HG03558 (cell line): ENCODE measurements around the gene FAM78A.

ENCODE experiments used
- ATAC-seq: cut with Tn5 transposase; IDR thresholded peaks from one replicate; pipeline ENCODE4 v1.9.1; 2021; ENCODE audit warnings: moderate number of reproducible peaks; ENCODE audit not compliant: unreplicated experiment; ENCODE audit errors: extremely low read depth

Gene FAM78A

DNA sequence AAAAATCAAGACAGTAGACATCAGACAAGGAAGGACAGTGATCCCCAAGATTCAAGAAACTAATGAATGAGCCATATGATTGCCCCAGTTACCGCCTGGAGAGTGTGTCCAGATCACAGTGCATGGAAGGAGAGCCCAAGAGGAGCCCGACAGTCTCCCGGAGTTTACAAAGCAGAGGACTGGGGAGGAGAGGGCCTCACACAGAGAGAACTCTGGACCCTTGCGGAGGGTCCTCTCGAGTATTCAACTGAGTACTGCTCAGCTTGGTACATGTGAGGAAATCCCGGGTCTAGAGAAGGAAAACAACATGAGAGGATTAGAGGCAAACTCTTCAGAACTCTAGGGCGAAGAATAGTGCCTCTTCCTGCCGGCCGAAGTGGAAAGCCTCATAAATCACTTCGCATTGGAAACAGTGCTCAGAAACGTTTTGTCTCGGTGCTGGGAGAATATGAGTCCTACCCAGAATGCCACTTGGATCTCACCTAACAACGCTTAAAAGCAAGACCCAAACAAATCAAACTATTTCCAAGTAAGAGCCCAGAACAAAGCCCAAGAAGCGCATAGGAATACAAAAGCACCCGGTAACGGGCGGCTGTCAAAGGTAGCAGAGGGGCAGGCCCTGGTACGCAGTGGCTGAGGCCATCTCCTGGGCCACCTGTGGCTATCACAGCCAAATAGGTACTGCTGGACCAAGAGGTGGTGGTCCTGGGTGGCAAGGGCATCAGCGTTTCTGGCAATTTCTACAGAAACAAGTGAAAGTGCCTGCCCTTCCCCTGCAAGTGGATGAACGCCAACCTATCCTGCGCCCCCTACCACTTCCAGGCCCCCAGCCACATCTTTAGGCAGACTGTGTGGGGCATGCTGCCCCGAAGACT lies 36.0 kb downstream of the FAM78A start:
- ATAC-seq, result no peak

DNA sequence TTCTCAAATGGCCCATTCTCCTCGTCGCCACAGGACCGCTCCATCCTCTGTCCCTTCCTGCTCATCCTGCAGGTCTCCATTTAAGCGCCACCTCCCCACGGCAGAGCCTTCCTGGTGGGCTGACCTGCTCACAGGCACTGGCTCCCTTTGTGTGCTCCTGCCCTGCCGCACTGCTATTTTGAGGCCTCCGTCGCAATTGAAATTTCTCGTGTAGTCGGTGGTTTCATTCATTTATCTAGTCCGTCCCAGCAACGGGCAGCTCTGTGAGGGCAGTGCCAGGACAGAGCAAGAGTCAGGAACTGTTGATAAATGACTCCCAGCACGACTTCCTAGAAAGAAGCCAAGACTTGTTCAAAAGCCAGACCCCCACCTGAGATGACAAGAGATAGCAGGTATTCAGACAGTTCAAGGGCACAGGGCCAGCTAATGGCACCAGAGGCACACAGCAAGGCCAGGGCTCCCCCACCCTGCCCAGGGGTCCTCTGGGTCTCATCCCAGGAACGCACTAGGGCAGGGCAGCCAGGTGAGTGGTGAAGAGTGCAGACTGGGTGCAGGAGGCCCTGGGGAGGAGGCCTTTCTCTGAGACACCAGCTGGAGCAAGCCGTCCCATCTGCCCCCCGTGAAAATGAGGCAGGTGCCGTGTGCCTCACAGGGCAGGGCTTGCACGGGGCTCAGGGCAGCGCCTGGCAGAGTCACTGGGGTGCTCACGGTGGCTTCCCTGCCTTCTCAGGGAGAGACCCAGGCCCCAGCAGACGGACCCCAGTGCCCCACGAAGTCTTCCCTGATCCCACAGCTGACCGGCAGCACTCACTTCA lies 36.9 kb downstream of the FAM78A start:
- no peak for ATAC-seq

DNA sequence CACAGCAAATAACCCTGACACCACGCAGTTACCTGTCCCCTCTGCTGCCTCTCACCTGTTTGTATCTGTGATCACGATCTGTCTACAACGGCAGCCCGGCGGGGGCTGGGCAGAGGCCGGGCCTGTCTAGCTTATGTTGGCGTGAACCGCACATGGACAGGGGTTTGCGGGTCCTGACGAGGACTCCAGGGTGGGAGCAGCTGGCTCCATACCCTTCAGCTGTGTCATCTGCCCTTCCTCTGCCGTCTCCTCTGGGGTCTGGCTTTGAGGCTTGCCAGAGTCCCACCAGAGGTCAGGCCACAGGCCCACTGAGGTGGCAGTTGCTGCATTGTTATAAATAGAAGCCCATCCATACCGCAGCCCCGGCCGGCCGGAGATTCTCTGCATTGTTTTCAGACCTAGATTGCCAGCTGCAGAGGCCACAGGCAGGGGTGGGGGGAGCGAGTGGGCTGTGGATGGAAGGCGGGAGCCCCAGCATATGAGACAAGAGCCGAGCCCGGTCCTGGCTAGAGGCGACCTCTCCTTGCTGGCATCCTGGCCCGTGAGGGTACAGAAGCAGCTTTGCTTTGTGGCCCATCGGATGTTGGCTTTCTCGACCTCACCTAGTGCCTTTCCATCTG lies 37.8 kb downstream of the FAM78A start:
- no peak for ATAC-seq

DNA sequence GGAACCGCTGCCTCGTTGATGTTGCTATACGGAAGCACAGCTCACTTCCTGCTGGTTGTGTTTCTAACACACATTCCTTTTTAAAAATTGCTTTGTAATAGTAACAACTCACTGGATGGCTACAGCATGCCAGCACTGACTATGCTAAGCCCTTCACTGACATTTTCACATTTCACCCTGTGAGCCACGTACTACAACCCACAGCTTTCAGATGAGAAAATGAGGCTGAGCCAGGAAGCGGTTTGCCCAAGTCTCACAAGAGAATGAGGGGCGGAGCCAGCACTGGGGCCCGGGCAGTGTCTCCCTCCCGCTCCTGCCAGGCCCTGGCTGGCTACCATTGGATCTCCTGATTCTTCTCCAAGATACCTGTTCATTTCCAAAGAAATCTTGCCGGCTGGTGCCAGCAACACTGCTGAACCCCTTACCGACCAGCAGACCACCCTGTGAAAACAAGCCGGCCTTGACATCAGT lies 38.3 kb downstream of the FAM78A start:
- ATAC-seq, result no peak

DNA sequence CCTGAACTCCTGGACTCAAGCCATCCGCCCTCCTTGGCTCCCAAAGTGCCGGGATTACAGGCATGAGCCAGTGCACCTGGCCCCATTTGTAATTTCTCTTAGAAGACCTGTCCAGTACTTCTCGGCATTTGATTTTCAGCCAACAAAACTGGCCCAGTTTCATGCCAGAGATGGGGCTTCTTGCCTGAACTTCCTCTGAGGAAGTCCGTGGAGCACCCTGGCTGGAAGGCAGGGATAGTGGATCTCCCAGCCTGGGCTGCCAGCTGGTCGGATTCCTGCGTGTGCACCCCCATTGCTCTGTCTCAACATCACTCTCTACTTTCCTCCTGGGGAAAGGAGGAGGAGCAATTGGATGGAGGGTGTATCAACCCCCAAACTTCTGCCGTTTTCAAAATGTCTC lies 39.0 kb downstream of the FAM78A start:
- no peak for ATAC-seq

DNA sequence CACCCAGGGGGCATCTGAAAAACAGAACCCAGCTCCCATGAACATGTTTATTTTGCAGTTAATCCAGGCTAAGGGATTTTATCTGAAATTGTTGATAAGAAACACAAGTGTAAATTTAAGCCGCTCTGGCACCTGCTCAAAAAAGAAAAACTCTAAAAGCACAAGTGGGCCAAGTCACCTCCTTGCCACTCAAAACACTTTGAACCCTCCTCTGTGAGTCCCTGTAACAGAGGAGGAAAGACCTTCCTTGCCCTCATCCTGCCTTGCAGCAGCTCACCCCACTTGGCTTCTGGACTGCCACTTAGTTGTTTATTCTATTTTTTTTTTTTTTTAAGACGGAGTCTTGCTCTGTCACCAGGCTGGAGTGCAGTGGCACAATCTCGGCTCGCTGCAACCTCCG lies 39.5 kb downstream of the FAM78A start:
- ATAC-seq, result no peak

DNA sequence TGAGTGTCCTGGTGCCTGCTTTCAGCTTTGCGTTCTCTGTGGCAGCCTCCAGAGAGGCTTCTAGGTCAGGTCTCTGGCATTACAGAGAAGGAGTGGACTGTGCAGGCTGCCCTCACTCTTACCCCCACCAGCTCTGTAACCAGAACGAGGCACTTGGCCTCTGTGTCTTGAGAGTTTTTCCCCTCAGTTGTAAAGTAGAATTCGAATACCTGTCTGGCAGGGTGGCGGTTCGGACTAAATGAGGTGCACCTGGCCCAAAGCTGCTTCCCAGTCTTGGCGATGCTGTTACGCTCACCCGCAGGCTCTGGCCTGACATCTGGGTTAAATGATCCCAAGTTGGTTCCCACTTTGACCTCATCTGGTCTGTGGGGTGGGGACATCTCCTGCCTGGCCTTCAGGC lies 40.1 kb downstream of the FAM78A start:
- no peak for ATAC-seq

DNA sequence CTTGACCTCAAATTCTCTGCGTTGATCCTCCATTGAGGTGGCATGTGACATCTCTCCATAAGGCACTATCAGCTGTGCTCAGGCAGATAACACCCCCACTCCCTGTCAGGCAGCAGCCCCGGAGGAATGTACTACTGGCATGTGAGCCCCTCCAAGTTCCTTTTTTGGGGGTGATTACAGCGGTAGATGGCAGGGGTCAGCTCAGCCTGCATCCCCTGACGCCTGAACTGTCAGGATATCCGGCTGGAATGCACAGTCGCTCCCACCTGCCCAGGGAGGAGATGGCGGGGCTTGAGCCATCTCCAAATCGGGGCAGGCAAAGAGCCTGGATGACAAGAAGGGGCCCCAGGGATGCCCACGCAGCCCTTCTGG lies 40.8 kb downstream of the FAM78A start:
- no peak for ATAC-seq

DNA sequence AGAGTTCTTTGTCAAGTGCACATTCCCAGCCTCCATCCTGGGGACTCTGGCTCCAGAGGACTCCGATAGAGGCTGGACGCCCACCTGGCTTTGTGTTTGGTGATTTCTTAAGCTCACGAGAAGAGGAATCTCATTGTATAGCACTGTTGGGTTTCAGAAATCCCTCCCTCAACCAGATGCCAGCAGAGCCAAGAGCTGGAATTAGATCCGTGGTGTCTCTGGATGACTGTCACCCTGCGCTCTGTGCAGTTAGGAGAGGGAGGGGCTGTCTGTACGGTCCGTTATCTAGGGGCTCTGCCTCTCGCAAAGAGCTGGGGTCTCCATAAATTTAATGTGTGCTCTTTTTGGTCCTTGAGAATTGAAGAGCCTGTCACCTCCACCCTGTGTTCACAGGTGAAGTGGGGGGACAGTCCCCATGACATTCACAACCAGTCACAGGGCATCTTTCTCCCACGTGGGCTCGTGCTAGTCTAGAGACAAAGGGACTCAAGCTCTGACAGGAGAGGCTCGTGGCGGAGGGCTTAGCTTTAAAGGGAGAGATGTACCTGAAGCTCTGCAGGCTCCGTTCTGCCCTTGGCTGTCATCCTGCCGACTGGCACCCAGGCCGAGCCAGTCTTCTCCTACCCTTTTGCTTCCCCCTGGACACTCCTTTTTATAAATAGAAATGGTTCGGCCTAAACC lies 41.4 kb downstream of the FAM78A start:
- ATAC-seq, result no peak

DNA sequence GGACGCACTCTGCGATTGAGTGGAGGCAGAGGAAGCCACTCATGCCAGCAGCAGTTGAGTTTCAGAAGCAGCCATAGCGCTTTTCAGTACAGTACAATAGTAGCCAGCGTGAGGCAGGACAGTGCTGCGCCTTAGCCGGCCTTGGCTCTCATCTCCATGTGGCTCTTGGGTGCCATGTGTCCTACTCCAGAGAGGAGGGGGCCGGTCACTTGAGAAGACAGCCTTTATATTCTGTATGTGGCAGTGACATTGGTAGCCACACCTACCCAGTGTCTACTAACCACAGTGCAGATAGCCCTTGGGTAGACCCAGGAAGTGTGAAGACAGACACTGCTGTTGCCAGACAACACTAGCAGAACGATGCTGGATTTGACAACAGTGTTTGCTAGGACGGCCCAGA lies 42.3 kb downstream of the FAM78A start:
- ATAC-seq, result no peak

DNA sequence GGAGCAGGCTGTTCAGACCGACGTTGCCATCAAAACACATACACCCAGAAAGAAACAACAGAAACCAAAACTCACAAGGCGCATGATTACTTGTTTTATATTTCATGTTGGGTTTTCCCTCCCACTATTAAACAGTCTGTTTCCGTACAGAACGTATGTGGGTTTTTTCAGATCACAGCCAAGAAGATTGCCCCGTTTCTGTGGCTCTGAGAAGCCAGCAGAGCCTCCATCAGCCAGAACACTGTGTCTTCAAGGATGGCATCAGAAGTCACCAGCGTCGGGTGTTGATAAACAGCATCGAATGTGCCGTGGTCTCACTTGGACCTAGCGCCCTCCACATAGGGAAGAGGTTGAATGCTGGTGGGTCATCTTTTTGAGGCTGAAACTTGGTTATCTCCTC lies 42.8 kb downstream of the FAM78A start:
- ATAC-seq, result no peak

DNA sequence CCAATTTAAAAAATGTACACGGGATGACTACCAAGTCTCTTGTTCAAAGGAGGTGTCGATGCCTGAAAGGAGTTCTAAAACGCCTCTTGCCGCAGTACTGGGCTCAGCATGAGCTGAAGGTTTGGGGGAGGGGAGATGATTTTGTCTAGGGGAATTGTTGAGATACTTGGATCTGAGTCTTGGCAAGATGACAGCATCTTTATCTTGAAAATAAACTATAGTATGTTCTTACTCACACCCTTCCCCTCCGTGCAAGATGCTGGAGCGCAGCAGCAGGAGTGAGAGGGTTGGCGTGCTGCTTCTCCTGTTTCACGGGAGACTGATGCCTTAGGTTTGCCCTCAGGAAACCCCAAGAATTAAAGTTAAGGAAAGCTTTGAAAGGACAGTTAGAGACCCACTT lies 47.3 kb downstream of the FAM78A start:
- ATAC-seq, result no peak

DNA sequence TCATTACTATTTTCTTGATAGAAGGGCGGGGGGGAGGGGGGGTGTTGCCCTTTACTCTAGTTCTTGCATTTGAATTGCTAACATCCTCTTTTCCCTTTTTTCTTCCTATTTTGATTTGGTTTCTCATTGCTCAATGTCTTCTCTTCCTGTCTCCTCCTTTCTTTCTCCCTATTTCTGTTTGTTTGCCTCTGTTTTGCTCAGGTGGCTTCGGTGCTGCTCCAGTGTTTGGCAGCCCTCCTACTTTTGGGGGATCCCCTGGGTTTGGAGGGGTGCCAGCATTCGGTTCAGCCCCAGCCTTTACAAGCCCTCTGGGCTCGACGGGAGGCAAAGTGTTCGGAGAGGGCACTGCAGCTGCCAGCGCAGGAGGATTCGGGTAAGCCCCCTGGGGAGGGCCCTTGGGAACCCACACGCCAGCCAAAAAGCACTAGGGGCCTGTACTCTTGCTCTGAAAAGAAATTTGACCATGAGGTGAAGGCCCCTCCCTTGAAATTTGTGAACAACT lies 48.3 kb downstream of the FAM78A start:
- no peak for ATAC-seq

DNA sequence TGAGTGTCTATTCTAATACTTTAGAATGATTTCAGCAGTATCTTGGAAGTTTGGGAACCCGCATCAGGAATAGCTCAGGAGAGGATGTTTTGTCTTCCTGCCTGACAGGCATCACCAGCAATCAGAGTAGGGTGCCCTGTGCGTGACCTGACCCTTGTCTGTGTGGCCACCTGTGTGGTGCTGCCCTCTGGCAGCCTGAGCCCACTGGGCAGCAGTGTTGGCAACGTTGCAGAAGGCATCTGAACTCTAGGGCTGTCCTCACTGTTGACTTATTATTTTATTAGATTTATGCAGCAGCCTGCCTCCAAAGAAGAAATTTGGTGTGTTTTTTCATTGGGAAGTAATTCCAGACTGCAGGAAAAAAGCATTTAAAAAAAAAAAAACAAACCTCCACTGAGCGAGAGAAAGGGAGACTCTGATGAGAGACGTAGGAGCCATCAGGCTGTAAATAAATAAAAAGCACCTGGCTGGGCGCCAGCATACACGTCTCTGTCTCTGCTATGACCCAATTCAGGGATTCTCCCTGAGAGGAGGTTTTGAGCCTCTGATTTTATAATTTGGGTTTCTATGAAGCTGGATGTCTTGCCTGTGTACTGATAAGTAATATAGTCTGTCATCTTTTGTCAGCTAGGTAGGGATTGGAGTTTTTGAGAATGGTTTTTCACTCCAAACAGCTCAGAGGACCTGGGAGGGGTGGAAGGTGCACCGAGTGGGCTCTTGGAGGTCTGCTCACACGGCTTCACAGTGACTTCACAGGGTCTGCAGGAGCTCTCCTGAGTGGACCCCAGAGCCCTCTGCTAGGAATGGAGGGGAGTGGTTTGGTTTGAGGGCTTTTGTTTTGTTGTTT lies 49.0 kb downstream of the FAM78A start:
- no peak for ATAC-seq

DNA sequence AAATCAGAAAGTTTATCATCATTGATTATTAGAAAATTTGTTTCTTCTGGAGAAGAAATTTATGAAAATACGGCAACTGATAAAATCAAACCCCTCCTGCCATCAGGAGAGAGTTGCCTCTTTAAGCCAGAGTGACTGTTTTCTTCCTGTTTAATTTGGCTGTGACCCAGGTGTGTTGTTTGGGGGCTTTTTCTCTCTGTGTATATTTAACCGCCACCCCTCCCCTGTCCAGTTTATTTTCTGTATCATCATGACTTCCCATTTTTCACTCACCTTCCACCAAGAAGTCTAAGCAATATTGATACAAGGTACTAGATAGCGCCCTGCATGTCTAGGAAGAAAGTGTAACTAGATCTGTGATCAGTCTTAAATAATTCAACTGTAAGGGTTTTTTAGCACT lies 50.1 kb downstream of the FAM78A start:
- ATAC-seq, result no peak

DNA sequence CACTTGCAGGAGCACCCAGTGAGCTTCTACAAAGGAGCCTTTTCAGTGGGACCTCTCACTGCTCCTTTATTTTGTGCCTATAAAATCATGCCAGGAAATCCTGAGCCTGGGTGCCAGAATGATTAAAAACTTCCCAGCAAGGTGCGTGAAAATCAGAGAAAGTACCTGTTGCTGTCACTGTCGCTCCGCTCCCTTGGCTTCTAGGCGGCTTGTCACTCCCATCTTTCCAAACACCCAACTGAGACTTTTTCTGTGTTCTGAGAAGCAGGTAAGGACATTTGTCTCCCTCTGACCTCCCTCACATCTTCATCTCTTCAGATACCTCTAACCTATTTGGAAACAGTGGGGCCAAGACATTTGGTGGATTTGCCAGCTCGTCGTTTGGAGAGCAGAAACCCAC lies 53.9 kb downstream of the FAM78A start:
- no peak for ATAC-seq

DNA sequence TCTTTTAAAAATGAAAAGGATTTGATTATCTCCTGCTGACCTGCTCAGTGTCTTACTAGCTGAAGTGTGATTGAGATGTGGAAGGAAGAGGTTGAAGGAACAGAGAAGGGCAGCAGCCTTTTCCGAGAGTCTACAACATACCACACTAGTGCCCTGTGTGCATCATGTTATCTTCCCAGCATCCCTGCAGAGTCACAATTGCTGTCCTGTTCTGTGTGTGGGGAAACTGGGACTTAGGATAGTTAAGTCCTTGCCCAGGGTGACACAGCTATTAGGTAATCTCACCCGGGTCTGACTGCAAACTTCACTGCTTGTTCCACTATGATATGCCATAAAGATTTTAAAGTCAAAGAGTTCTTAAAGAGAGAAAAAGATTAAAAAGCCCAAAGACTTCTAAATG lies 55.8 kb downstream of the FAM78A start:
- ATAC-seq, result no peak

DNA sequence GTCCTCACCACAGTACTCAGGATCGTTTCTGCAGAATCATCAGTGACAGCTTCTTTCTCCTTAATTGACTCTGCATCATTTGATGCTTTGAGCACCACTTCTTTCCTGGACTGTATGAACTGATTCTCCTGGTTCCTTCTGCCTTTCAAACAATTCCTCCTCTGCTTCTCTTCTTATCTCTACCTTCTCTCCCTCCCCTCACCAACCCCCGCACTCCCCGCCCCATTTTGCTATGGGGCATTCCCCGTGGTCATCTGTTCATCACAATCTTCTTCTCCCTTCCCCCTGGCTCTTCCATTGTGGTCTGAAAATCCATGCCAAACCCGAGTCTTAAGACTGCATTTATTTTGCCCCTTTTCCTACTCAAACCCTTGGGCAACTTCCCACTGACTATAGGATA lies 57.9 kb downstream of the FAM78A start:
- ATAC-seq, result no peak

DNA sequence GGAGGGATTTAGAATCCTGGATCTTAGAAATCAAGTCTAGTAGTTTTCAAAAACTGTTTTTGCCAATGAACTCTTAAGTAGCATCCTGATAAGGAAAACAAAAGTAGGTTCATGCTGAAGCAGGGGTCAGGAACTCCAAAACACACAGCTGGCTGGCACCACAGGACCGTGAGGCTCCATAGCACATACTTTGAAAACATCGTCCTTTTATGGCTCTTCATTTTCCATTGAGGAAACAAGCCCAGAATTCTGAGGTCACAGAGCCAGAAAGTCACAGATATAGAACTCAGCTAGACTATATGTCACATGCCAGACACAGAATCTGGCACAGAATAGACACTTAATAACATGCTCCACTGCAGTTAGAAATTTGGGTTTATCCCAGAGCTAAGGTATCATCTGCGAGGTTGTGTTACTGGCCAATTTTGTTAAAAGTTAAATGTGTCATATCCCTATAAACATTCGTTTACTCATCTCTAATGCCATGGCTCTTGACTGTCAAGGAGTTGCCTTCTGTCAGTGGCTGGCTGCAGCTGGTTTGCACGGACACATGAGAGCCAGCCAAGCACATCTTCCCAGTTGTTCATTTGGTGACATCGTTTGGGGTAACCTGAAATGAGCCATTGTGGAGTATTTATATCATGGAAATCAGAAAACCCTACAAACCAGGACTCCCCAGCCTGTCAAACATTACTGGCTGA lies 58.8 kb downstream of the FAM78A start:
- no peak for ATAC-seq
